ENCODE results near the gene TTC19.
"Not testable (repeated sequence)": the region's sequence is repeated elsewhere in the genome, so short reads cannot be mapped to it uniquely, and the experiment has no call there.

Gene TTC19

DNA sequence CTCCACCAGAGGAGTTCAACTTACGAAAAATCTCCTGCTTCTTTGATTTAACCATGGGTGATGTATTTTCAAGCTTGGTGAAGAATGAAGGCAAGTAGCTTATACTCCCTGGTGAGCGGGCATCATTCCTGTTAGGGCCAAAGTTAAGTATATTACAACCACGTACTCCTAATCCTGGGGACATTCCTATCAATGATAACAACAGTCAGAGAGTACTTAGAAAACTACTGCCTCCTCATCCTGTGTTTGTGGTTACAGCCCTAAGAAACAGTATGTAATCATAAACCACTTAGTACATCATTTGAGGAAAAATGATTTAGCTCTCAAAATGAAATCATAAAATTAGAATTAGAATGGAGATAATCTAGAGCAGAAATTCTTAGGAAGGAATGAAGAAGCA lies 47.3 kb downstream of the TTC19 start:
- TF ChIP-seq, protein P1, sequence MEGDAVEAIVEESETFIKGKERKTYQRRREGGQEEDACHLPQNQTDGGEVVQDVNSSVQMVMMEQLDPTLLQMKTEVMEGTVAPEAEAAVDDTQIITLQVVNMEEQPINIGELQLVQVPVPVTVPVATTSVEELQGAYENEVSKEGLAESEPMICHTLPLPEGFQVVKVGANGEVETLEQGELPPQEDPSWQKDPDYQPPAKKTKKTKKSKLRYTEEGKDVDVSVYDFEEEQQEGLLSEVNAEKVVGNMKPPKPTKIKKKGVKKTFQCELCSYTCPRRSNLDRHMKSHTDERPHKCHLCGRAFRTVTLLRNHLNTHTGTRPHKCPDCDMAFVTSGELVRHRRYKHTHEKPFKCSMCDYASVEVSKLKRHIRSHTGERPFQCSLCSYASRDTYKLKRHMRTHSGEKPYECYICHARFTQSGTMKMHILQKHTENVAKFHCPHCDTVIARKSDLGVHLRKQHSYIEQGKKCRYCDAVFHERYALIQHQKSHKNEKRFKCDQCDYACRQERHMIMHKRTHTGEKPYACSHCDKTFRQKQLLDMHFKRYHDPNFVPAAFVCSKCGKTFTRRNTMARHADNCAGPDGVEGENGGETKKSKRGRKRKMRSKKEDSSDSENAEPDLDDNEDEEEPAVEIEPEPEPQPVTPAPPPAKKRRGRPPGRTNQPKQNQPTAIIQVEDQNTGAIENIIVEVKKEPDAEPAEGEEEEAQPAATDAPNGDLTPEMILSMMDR (IDR thresholded peaks at IDR 0.05; ENCODE audit: poor library complexity, severe bottlenecking) = no peak
- Histone ChIP-seq H3K4me3 (ENCODE audit: severe bottlenecking) (no peak overlapping the region), H3K9me3 (ENCODE audit: severe bottlenecking) (no peaks in the 10 kb centered on the region), H3K27me3 (ENCODE audit: insufficient read depth, poor library complexity, severe bottlenecking) (no peaks in the 10 kb centered on the region), H3K4me1 (ENCODE audit: insufficient read depth, poor library complexity, severe bottlenecking) (no peaks in the 10 kb centered on the region), H3K27ac (ENCODE audit: poor library complexity, severe bottlenecking) (no peak overlapping the region), H3K36me3 (ENCODE audit: low read depth) (peaks cover 83% of the 10 kb centered on the region)
- no peak for ATAC-seq (ENCODE audit: low read depth)
- no peak for DNase-seq (ENCODE audit: low spot score)

DNA sequence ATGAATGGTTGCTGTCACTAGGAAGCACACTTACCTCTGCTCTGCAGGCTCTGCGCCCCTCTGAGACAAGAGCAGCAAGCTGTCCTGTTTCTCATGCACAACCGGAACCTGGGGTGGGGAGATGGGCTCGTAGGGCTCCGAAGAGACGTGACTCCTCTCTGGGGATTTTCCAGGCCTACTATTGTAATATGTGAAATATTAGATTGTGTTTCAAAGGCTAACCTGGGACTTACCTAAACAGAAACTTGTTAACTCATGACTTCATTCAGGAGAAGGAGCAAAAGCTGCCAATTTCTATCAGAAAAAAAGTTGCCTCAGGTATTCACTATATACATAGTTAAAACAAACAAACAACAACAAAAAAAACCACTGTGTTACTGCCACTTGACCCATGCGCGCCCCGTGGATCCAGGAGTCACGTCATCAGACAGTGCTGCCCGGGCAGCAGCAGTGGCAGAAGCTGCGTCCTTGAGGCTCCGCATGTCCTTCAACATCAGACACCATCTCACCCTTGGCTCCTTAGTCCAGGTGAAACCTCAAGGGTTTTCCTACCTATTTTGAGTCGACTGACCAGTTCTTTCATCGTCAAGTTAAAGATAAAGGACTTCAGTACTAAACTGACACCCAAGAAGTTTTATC lies 49.3 kb downstream of the TTC19 start:
- ATAC-seq (ENCODE audit: low read depth) = no peak
- Histone ChIP-seq H3K4me3 (ENCODE audit: severe bottlenecking) (no peak overlapping the region), H3K9me3 (ENCODE audit: severe bottlenecking) (no peaks in the 10 kb centered on the region), H3K4me1 (ENCODE audit: insufficient read depth, poor library complexity, severe bottlenecking) (no peaks in the 10 kb centered on the region), H3K36me3 (ENCODE audit: low read depth) (peaks cover 74% of the 10 kb centered on the region), H3K27ac (ENCODE audit: poor library complexity, severe bottlenecking) (no peak overlapping the region), H3K27me3 (ENCODE audit: insufficient read depth, poor library complexity, severe bottlenecking) (no peaks in the 10 kb centered on the region)
- no peak for DNase-seq (ENCODE audit: low spot score)
- TF ChIP-seq, protein P1 (IDR thresholded peaks at IDR 0.05; ENCODE audit: poor library complexity, severe bottlenecking) = no peak

DNA sequence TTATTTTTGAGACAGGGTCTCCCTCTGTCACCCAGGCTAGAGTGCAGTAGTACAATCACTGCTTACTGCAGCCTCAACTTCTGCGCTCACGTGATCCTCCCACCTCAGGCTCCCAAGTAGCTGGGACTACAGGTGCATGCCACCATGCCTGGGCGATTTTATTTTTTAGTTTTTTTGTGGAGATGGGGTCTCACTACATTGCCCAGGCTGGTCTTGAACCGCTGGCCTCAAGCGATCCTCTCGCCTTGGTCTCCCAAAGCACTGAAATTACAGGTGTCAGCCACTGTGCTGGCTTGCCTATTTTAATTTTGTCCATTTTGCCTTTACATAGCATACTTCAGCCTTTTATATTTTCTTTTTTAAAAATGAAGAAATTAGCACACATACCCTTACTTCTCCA lies 51.2 kb downstream of the TTC19 start:
- no peaks in the 10 kb centered on the region for H3K4me1 ChIP-seq (ENCODE audit: insufficient read depth, poor library complexity, severe bottlenecking)
- DNase-seq (ENCODE audit: low spot score) = no peak
- H3K4me3 ChIP-seq (ENCODE audit: severe bottlenecking) = no peak overlapping the region
- ATAC-seq (ENCODE audit: low read depth) = no peak
- no peaks in the 10 kb centered on the region for H3K9me3 ChIP-seq (ENCODE audit: severe bottlenecking)
- H3K27ac ChIP-seq (ENCODE audit: poor library complexity, severe bottlenecking) = no peak overlapping the region
- H3K36me3 ChIP-seq (ENCODE audit: low read depth) = peaks cover 70% of the 10 kb centered on the region
- H3K27me3 ChIP-seq (ENCODE audit: insufficient read depth, poor library complexity, severe bottlenecking) = no peaks in the 10 kb centered on the region
- TF ChIP-seq, protein P1 (IDR thresholded peaks at IDR 0.05; ENCODE audit: poor library complexity, severe bottlenecking) = no peak

DNA sequence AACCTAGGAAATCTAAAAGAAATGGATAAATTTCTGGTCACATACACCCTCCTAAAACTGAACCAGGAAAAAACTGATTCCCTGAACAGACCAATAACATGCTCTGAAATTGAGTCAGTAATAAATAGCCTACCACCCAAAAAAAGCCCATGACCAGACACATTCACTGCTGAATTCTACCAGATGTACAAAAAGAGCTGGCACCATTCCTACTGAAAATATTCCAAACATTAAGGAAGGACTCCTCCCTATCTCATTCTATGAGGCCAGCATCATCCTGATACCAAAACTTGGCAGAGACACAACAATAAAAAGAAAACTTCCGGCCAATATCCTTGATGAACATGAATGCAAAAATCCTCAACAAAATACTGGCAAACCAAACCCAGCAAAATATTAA lies 52.9 kb downstream of the TTC19 start:
- TF ChIP-seq, protein P1 (IDR thresholded peaks at IDR 0.05; ENCODE audit: poor library complexity, severe bottlenecking) = no peak
- peaks cover 67% of the 10 kb centered on the region for H3K36me3 ChIP-seq (ENCODE audit: low read depth)

DNA sequence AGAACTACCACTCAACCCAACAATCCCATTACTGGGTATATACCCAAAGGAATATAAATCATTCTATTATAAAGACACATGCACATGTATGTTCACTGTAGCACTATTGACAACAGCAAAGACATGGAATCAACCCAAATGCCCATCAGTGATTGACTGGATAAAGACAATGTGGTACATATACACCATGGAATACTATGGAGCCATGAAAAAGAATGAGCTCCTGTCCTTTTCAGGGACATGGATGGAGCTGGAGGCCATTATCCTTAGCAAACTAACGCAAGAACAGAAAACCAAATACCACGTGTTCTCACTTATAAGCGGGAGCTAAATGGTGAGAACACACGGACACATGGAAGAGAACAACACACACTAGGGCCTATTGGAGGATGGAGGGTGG lies 55.5 kb downstream of the TTC19 start:
- H3K4me1 ChIP-seq (ENCODE audit: insufficient read depth, poor library complexity, severe bottlenecking); H3K9me3 ChIP-seq (ENCODE audit: severe bottlenecking); H3K4me3 ChIP-seq (ENCODE audit: severe bottlenecking); ATAC-seq (ENCODE audit: low read depth); DNase-seq (ENCODE audit: low spot score); H3K27me3 ChIP-seq (ENCODE audit: insufficient read depth, poor library complexity, severe bottlenecking); H3K27ac ChIP-seq (ENCODE audit: poor library complexity, severe bottlenecking): not testable (repeated sequence)
- peaks cover 70% of the 10 kb centered on the region for H3K36me3 ChIP-seq (ENCODE audit: low read depth)

More for the DNA sequence above, 52.9 kb downstream of the TTC19 start:
- H3K9me3 ChIP-seq (ENCODE audit: severe bottlenecking) = no peaks in the 10 kb centered on the region
- H3K27ac ChIP-seq (ENCODE audit: poor library complexity, severe bottlenecking) = no peak overlapping the region
- ATAC-seq (ENCODE audit: low read depth) = no peak
- H3K4me1 ChIP-seq (ENCODE audit: insufficient read depth, poor library complexity, severe bottlenecking) = no peaks in the 10 kb centered on the region
- H3K4me3 ChIP-seq (ENCODE audit: severe bottlenecking) = no peak overlapping the region
- no peak for DNase-seq (ENCODE audit: low spot score)
- H3K27me3 ChIP-seq (ENCODE audit: insufficient read depth, poor library complexity, severe bottlenecking) = no peaks in the 10 kb centered on the region
